GM18858 (cell line): ENCODE results near the gene ACOT8.
"Not testable (repeated sequence)": the region's sequence is repeated elsewhere in the genome, so short reads cannot be mapped to it uniquely, and the experiment has no call there.

Experiments used
- ATAC-seq: cut with Tn5 transposase; IDR thresholded peaks from one replicate; pipeline ENCODE4 v1.9.1; 2021; ENCODE audit not compliant: unreplicated experiment

ACOT8 gene

DNA sequence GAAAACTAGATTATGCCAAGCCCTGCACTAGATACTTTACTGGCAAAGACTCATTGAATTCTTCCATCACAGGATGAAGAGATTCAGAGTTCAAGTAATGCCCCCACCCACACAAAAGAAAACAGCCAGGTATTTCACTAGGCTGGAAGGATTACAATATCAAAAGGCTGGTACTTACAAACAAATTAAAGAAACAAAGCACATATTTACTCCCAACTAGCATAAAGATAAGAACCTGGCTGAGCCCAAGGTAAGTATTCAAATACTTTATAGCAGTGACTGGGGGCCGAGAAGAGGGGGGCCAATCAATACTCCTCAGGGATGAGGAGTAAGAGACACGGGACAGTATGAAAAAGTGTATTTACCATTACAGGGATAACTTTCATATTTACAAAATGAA, 3.7 kb downstream of the ACOT8 start:
- ATAC-seq, result no peak

DNA sequence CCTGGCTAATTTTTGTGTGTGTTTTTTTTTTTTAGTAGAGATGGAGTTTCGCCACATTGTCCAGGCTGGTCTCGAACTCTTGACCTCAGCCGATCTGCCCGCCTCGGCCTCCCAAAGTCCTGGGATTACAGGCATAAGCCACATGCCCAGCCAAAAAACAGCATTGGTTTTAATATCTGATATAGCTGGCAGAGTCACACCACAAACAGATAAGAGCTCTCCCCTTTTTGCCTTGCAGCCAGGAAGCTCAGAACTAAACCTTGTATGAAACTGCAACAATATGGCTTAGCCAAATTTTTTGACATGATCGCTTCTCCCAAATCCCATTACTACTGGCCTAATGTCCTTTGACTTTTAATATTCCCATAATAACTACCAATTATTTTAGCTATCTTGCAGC, 4.9 kb downstream of the ACOT8 start:
- ATAC-seq, result no peak

DNA sequence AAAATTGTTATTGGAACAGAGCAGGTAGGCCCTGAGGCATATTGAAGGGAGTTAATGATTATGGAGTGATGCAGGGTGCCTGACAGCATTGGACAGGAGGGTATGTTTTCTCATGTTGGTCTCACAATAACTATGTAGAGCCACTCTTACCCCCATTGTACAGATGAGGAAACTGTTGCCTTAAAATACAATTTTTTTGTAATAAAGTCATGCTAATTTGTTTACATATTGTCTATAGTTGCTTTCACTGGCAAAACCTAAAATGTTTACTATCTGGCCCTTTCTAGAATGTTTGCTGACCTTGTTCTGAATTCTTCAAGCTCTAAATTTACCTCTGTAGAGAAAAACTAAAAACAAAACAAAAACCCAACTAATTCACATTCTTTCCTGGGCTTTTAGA, 5.7 kb downstream of the ACOT8 start:
- no peak for ATAC-seq

GRCh38 chr20:45850926-45851325, 6.3 kb downstream of the ACOT8 start:
- ATAC-seq, result no peak

DNA sequence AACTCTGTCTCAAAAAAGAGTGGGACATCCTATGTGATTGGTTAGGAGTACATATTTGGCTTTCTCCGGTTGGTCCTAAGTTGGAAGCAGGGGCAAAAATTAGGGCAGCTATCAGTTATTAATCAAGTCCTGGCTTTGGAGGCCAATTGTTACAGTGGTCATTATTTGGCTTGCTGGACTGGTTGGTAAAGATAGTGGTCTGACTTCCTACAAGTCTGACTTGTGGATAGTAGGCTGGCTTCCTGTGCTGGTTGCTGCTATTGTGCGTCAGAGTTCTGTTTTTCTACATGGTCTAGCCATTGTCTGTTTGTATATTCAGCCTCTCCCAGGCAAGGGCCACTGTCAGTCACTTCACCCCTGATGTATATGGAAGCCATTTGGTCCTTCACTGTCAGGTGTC, 7.0 kb downstream of the ACOT8 start:
- no peak for ATAC-seq

GRCh38 chr20:45848969-45849582, 8.1 kb downstream of the ACOT8 start:
- no peak for ATAC-seq

DNA sequence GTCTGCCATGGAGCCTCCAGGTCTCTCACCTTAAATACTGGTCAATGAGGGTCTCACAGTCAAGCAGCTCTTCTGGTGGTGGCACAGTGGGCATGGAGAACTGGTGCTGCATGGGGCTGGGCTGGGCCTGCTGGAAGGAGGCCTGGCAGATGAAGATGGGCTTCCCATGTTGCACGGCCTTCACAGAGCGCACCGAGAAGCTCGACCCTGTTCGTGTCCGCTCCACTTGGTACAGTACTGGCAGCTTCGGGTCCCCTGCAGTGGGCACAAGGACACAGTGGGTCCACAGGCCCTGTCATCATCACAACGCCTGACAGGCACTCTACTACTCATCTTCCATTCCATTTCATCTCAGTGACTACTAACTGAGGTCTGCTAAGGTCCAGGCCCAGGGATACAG, 8.8 kb downstream of the ACOT8 start:
- no peak for ATAC-seq

GRCh38 chr20:45845452-45845851, 11.7 kb downstream of the ACOT8 start:
- no peak for ATAC-seq

- no peak for ATAC-seq
These were observed 13.7 kb downstream of the ACOT8 start for GRCh38 chr20:45843506-45843905.

DNA sequence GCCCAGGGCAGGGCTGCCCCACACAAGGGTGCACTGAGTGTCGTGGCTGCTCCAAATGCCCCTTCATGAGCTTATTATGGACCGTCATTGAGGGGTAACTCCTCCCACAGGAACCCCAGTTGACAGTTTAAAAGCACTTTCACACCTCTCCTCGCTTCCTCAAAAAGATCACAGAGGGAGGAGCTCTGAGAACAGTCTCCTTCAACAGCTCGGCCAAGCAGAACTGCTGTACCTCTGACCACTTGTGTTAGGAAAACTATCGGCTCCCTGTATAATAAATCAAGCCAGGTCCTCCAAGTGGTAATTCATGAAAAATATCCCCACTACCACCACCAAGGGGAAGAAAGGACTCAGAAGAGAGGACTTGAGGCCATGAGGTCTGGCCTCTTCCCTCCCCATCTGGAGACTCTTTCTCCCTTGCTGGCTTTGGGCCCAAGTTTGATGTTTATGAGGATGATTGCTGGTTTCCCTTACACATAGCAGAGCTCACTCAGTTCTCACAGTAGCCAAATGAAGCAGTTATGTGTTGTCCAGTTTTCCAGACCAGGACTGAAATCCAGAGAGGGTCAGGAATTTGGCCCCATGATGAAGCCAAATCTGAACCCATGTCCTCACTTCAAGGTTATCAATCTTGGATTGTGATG, 14.9 kb downstream of the ACOT8 start:
- ATAC-seq, result no peak

DNA sequence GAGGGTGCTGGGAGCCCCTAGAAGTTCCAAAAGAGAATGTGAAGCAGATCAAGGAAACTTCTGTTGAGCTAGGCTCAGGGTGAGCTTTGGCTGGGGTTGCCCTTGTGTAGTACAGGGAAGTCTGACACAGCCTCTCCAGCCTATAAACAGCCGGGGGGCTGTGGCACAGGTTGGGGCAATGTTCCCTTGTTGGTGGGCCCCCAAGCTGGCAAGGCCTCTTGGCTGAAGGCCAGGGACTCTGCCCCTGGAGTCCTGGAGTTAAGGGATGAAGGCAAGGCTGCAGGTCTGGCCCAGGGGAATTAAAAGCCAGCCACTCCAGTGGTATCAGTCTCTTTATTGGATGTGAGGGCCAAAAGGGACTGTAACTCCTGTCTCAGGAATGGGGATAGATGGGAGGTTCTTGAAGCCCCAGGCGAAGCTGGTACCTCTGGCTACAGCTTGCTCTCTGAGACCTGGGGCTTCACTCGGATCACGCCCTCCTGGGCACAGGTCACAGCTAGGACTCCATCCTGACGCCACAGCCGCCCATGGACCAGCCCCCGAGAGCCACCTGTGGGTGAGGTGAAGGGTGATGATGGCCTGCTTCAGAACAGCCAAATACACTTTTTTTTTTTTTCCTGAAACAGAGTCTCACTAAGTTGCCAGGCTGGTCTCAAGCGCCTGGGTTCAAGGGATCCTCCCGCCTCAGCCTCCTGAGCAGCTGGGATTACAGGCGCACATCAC, 15.6 kb downstream of the ACOT8 start:
- no peak for ATAC-seq

GRCh38 chr20:45840700-45841198, 16.4 kb downstream of the ACOT8 start:
- no peak for ATAC-seq

DNA sequence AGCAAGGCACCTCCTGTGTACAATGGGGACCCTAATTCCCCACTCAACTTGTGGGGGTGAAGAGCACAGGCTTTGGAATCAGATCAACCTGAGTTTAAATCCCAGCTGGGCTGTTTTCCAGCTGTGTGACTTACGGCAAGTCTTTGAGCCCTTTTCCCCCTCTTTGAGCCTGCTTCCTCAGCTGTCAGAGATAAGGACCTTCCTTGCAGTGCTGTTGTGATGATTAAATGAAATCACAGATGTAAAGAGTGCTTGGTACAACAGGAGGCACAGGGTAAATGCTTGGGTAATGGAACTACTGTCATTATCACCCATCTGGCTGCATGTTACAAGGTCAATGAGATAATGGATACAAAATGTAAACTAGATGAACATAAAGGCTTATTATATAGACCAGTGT, 20.4 kb downstream of the ACOT8 start:
- ATAC-seq, result no peak

DNA sequence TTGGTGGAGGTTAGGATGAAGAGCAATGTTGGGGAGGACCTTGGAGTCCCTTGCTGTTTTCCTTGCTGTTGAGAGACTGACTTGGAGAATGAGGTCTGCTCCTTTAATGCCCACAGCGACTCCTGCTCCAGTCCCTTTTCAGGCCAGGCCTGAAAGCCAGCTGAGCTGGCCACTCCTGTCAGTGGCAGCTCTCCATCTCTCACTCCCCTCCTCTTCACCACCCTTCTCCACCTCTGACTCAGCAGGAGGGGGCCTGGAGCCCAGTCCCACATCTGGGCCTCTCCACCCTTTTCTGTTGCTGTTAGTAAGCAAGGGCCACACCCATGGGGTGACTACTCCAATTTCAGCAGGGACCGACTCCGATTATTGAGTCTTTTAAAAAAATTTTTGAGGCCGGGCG, 21.4 kb downstream of the ACOT8 start:
- no peak for ATAC-seq

- ATAC-seq, result no peak
These were observed 21.8 kb downstream of the ACOT8 start for GRCh38 chr20:45835329-45835765.

GRCh38 chr20:45834797-45835161, 22.4 kb downstream of the ACOT8 start:
- no peak for ATAC-seq

DNA sequence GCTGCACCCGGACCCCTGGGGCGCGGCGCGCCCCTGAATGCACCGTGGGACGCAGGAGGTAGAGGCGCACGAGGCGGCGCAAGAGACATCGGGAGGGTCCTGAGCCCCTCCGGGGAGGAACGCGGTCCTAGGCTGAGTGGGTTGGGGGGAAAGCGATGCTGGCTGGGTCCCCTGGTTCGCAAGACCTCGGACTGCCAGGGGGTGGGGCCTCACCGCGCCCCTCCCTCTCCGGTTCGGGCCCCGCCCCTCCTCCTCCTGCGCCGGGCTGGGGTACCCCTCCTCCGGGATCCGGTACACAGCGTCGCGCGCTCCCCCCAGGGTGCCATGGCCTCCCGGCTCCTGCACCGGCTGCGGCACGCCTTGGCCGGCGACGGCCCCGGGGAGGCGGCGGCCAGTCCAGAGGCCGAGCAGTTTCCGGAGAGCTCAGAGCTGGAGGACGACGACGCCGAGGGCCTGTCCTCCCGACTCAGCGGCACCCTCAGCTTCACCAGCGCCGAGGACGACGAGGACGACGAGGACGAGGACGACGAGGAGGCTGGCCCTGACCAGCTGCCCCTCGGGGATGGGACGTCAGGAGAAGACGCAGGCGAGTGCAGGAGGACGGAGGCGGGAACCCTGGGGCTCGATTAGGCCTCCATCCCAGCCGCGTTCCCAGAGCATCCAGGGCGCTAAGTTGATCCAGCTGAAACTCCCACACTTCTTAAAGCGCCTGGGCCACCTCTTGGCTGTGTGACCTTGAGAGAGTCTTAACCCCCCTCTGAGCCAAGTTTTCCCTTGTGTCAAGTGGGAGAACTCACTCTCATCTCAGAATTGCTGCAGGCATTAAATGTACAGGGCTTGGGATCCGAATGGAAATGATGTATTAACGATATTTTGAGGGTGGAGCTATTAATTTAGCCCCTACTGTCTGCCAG, 23.1 kb downstream of the ACOT8 start:
- no peak for ATAC-seq

GRCh38 chr20:45833030-45833882, 23.9 kb downstream of the ACOT8 start, which contains the start of gene SNX21:
Gene SNX21 (plus strand): TSS chr20:45833799. CDS start chr20:45833920, 121 bp downstream.
- ATAC-seq, result no peak

DNA sequence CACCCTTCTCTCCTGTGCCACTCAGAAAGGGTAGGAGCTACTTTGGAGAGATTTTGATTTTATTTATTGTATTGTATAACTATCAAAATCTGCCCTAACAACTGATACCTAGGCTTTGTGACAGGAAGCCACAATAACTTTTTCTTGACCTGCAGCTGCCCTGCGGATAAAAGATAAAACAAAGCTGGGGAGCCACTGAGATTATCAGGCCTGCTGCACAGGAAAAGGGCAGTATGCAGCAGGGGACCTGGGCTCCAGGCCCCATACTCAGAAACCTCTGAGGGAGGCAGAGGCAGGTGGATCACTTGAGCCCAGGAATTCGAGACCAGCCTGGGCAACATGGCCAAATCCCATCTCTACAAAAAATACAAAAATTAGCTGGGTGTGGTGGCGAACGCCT, 24.6 kb downstream of the ACOT8 start:
- ATAC-seq, result no peak

DNA sequence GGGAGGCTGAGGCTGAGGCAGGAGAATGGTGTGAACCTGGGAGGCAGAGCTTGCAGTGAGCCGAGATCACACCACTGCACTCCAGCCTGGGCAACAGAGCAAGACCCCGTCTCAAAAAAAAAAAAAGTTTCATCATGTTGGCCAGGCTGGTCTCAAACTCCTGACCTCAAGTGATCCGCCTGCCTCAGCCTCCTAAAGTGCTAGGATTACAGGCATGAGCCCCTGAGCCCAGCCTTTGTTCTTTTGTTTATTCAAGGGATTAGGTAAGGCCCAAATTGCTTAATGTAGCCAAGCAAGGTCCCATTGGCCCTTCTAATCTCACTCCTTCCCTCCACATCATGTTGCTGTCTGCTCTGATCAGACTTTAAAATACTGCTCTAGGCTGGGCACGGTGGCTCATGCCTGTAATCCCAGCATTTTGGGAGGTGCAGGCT, 27.5 kb downstream of the ACOT8 start:
- not testable (repeated sequence) for ATAC-seq
